Esophagus squamous epithelium (tissue), 4 donors: ENCODE measurements around the gene NBDY.

ENCODE experiments used
- POLR2A ChIP-seq, 4 donors: fragments of 450-650 bp; IDR thresholded peaks; one replicate each; pipeline ENCODE4 v1.6.1; 2017; ENCODE audit warnings: antibody characterized with exemption in 4 of 4, mild to moderate bottlenecking in 4 of 4, moderate library complexity in 3 of 4
- TF ChIP-seq, protein P1 (sequence below), 6 experiments: fragments of 450-650 bp in 4 of 6; fragments of 200-600 bp in 2 of 6; sonication (generic) in 2 of 6; IDR thresholded peaks; one replicate each; pipeline ENCODE4 v1.5.1; 2016 to 2019; ENCODE audit warnings: antibody characterized with exemption in 6 of 6, mild to moderate bottlenecking in 4 of 6, moderate library complexity in 4 of 6

DNA sequence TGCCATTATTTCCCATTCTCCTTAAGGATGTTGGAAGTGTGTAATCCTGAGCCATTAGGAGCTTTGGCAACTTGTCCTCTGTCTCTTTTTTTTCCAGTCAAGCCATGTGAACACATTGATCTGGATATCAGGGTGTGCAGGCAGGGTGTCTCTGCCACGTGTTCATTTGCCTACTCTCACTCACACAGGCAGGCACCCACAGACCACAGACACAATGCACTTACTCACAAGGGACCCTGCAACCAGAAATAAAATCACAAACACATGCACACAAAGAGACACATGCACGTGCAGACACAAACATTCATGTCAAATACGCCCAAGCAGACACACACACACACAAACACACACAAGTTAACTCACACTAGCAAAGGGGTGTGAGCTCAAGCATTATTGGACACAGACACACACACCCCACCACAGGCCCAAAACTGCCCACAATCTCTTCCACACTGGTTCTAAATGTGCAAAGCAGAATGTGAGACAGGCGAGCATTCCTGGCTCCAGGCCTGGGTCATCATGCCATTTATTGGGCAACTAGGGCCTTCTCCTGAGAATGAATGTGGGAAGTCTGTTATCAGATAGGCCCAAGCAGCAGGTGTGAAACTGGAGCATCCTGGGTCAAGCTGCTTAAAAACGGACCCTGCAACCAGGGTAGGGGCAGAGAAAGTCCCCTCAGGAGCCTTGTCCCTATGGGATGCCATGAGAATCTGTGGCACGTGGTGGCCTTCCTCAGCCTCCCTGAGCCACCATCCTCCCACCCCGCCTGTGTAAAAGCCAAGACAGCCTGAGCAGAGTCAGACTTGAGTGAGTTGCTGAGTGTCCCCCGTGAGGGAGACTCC lies 63.4 kb downstream of the NBDY start:
- TF ChIP-seq, protein P1, sequence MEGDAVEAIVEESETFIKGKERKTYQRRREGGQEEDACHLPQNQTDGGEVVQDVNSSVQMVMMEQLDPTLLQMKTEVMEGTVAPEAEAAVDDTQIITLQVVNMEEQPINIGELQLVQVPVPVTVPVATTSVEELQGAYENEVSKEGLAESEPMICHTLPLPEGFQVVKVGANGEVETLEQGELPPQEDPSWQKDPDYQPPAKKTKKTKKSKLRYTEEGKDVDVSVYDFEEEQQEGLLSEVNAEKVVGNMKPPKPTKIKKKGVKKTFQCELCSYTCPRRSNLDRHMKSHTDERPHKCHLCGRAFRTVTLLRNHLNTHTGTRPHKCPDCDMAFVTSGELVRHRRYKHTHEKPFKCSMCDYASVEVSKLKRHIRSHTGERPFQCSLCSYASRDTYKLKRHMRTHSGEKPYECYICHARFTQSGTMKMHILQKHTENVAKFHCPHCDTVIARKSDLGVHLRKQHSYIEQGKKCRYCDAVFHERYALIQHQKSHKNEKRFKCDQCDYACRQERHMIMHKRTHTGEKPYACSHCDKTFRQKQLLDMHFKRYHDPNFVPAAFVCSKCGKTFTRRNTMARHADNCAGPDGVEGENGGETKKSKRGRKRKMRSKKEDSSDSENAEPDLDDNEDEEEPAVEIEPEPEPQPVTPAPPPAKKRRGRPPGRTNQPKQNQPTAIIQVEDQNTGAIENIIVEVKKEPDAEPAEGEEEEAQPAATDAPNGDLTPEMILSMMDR (IDR thresholded peaks at IDR 0.05), result no peak
- TF ChIP-seq POLR2A (IDR thresholded peaks at IDR 0.05), result no peak
